ENCODE data around the gene TSHZ2. TPM values are rescaled to one million over a fixed set of nuclear protein-coding genes. Genes with fewer than 3 reads are reported as not detected.
"Not testable (repeated sequence)": the region's sequence is repeated elsewhere in the genome, so short reads cannot be mapped to it uniquely, and the experiment has no call there.

Gene TSHZ2
- total and polyA plus RNA-seq, 2 experiments from 2014 or later = 1.1 to 5.2 TPM

DNA sequence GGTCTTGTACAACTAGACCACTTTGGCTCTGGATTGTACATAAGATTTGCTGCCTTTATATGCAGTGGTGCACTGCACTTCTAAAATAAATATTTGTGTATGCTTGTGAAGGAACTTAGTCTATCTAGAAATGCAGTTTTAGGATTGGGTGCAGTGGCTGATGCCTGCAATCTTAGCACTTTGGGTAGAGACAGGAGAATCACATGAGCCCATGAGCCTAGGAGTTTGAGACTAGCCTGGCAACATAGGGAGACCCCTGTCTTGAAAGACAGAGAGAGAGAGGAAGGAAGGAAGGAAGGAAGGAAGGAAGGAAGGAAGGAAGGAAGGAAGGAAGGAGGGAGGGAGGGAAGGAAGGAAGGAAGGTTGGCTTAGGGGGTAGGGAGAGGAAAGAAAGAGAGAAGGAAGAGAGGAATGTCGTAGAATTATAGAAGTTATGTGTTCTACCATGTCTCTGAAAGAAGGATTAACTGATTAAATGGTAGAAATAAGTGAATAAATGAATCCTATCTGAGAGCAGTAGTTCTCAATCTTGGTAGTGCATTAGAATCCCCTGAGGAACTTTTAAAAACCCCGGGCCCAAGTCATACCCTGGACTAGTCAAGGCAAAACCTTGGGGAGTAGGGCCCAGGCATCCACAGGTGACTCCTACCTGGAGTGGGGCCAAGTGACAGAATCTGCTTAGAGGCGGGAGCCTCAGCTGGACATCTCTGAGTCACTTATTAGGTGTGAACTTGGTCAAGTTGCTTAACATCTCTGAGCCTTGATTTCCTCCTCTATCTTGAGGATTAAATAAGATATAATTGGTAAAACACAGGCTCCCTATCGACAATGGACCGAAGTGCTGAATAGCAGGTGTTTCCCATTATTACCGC is 491.2 kb downstream of the TSHZ2 start:
- Histone ChIP-seq H3K9me2 (replicated peaks; ENCODE audit: insufficient read depth) (no peaks in the 10 kb centered on the region), H3K27ac (no peak overlapping the region)
- 98% methylated on average over 6 of the region's 6 CpGs for WGBS (ENCODE audit: low lambda C conversion rate, missing lambda C conversion rate)

DNA sequence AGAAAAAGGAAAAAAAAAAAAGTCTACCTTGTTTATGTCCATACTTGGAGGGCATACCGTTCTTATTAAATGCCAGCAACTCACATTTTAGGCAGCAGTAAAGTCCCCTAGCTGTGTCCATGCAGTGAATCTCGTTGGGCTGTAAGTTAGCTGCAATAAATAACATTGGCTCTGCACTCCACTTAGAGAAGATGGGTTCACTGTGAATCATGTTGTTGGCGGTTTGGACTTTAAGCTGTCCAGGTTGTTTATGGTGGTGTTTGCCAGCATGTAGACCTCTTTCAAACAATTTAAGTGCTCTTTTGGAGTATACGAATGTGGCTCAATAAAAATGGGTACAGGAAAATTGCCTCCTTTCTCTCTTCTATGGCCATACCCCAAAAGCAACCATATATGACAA is 494.1 kb downstream of the TSHZ2 start:
- no peaks in the 10 kb centered on the region for H3K9me3 ChIP-seq (ENCODE audit: low read depth)
- H3K27ac ChIP-seq = no peak overlapping the region
- no peaks in the 10 kb centered on the region for H4K20me1 ChIP-seq (ENCODE audit: insufficient read depth, poor library complexity, severe bottlenecking)
- WGBS (ENCODE audit: low lambda C conversion rate, missing lambda C conversion rate) = 76% methylated on average over 4 of the region's 4 CpGs
- H3K9me2 ChIP-seq (replicated peaks; ENCODE audit: insufficient read depth) = no peaks in the 10 kb centered on the region
- DNase-seq (ENCODE audit: low spot score) = no peak
- no peaks in the 10 kb centered on the region for H3K36me3 ChIP-seq (replicated peaks; ENCODE audit: insufficient read depth, low read depth)
- H3K27me3 ChIP-seq = no peaks in the 10 kb centered on the region
- H3K4me1 ChIP-seq (ENCODE audit: insufficient read depth) = no peaks in the 10 kb centered on the region
- no peak overlapping the region for H3K4me3 ChIP-seq
- no peak for TF ChIP-seq EZH2phosphoT487 (IDR thresholded peaks at IDR 0.05; ENCODE audit: low read depth, severe bottlenecking, unreplicated experiment)
- no peak for TF ChIP-seq EZH2 (IDR thresholded peaks at IDR 0.05; ENCODE audit: borderline replicate concordance)
- TF ChIP-seq, protein P1, sequence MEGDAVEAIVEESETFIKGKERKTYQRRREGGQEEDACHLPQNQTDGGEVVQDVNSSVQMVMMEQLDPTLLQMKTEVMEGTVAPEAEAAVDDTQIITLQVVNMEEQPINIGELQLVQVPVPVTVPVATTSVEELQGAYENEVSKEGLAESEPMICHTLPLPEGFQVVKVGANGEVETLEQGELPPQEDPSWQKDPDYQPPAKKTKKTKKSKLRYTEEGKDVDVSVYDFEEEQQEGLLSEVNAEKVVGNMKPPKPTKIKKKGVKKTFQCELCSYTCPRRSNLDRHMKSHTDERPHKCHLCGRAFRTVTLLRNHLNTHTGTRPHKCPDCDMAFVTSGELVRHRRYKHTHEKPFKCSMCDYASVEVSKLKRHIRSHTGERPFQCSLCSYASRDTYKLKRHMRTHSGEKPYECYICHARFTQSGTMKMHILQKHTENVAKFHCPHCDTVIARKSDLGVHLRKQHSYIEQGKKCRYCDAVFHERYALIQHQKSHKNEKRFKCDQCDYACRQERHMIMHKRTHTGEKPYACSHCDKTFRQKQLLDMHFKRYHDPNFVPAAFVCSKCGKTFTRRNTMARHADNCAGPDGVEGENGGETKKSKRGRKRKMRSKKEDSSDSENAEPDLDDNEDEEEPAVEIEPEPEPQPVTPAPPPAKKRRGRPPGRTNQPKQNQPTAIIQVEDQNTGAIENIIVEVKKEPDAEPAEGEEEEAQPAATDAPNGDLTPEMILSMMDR (IDR thresholded peaks at IDR 0.05; ENCODE audit: poor library complexity) = no peak
- H2AFZ ChIP-seq = no peak overlapping the region
- no peaks in the 10 kb centered on the region for H3K79me2 ChIP-seq
- H3K4me2 ChIP-seq = no peak overlapping the region

More for the DNA sequence above, 491.2 kb downstream of the TSHZ2 start:
- H3K79me2 ChIP-seq = no peaks in the 10 kb centered on the region
- DNase-seq (ENCODE audit: low spot score) = no peak
- H2AFZ ChIP-seq = no peak overlapping the region
- H4K20me1 ChIP-seq (ENCODE audit: insufficient read depth, poor library complexity, severe bottlenecking) = no peaks in the 10 kb centered on the region
- H3K4me3 ChIP-seq = no peak overlapping the region
- H3K36me3 ChIP-seq (replicated peaks; ENCODE audit: insufficient read depth, low read depth) = no peaks in the 10 kb centered on the region
- H3K4me1 ChIP-seq (ENCODE audit: insufficient read depth) = no peaks in the 10 kb centered on the region
- no peaks in the 10 kb centered on the region for H3K27me3 ChIP-seq
- TF ChIP-seq EZH2phosphoT487 (IDR thresholded peaks at IDR 0.05; ENCODE audit: low read depth, severe bottlenecking, unreplicated experiment) = no peak
- TF ChIP-seq EZH2 (IDR thresholded peaks at IDR 0.05; ENCODE audit: borderline replicate concordance) = no peak
- TF ChIP-seq, protein P1 (IDR thresholded peaks at IDR 0.05; ENCODE audit: poor library complexity) = no peak
- no peak overlapping the region for H3K4me2 ChIP-seq
- H3K9me3 ChIP-seq (ENCODE audit: low read depth) = no peaks in the 10 kb centered on the region

DNA sequence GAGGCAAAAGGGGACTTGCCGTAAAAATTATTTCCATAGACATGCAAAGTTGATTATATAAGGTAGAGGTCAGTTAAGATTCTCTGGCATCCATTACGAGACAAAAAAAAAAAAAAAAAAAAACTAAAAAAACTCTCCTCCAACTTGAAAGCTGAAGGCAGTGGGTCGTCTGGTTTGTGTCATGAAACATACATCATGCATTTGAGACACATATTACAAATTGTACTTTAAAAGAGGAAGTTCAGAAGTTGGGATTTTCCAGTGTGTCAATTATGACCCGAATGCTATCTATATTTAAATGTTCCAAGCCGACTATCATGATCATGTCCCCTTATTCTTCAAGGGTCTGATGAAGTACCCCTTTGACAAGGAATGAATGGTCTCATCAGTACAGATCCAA is 496.4 kb downstream of the TSHZ2 start:
- Histone ChIP-seq H3K9me3 (ENCODE audit: low read depth) (no peaks in the 10 kb centered on the region), H3K4me3 (no peak overlapping the region), H3K79me2 (no peaks in the 10 kb centered on the region), H3K27me3 (no peaks in the 10 kb centered on the region), H3K27ac (no peak overlapping the region), H3K36me3 (replicated peaks; ENCODE audit: insufficient read depth, low read depth) (no peaks in the 10 kb centered on the region), H2AFZ (no peak overlapping the region), H3K4me2 (no peak overlapping the region), H3K9me2 (replicated peaks; ENCODE audit: insufficient read depth) (no peaks in the 10 kb centered on the region), H3K4me1 (ENCODE audit: insufficient read depth) (no peaks in the 10 kb centered on the region), H4K20me1 (ENCODE audit: insufficient read depth, poor library complexity, severe bottlenecking) (no peaks in the 10 kb centered on the region)
- TF ChIP-seq EZH2phosphoT487 (IDR thresholded peaks at IDR 0.05; ENCODE audit: low read depth, severe bottlenecking, unreplicated experiment) (no peak), EZH2 (IDR thresholded peaks at IDR 0.05; ENCODE audit: borderline replicate concordance) (no peak)
- TF ChIP-seq, protein P1 (IDR thresholded peaks at IDR 0.05; ENCODE audit: poor library complexity) = no peak
- no peak for DNase-seq (ENCODE audit: low spot score)
- 80% methylated on average over 5 of the region's 5 CpGs for WGBS (ENCODE audit: low lambda C conversion rate, missing lambda C conversion rate)

DNA sequence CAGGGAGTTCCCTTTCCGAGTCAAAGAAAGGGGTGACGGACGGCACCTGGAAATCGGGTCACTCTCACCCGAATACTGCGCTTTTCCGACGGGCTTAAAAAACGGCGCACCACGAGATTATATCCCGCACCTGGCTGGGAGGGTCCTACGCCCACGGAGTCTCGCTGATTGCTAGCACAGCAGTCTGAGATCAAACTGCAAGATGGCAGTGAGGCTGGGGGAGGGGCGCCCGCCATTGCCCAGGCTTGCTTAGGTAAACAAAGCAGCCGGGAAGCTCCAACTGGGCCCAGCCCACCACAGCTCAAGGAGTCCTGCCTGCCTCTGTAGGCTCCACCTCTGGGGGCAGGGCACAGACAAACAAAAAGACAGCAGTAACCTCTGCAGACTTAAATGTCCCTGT is 500.7 kb downstream of the TSHZ2 start:
- H3K4me1 ChIP-seq (ENCODE audit: insufficient read depth); H3K4me3 ChIP-seq; H3K9me2 ChIP-seq (replicated peaks; ENCODE audit: insufficient read depth); H3K27me3 ChIP-seq; H3K27ac ChIP-seq; DNase-seq (ENCODE audit: low spot score); H3K79me2 ChIP-seq; H3K4me2 ChIP-seq; H3K36me3 ChIP-seq (replicated peaks; ENCODE audit: insufficient read depth, low read depth); H2AFZ ChIP-seq; H4K20me1 ChIP-seq (ENCODE audit: insufficient read depth, poor library complexity, severe bottlenecking); H3K9me3 ChIP-seq (ENCODE audit: low read depth): not testable (repeated sequence)
- 84% methylated on average over 5 of the region's 18 CpGs for WGBS (ENCODE audit: low lambda C conversion rate, missing lambda C conversion rate)
